HL-60/S4 treated with phorbol 12-myristate 13-acetate at 8.2 ng/mL for 4 days and 3 days (cell line): ENCODE measurements around the gene PHF2.

Experiments used
- in situ Hi-C: fragments of 300-500 bp; cut with MboI; formaldehyde crosslinking; loops from 2 replicates; pipeline ENCODE4 v1.15.0; 2022; ENCODE audit warnings: low sequenced_read_pairs

Gene PHF2

DNA sequence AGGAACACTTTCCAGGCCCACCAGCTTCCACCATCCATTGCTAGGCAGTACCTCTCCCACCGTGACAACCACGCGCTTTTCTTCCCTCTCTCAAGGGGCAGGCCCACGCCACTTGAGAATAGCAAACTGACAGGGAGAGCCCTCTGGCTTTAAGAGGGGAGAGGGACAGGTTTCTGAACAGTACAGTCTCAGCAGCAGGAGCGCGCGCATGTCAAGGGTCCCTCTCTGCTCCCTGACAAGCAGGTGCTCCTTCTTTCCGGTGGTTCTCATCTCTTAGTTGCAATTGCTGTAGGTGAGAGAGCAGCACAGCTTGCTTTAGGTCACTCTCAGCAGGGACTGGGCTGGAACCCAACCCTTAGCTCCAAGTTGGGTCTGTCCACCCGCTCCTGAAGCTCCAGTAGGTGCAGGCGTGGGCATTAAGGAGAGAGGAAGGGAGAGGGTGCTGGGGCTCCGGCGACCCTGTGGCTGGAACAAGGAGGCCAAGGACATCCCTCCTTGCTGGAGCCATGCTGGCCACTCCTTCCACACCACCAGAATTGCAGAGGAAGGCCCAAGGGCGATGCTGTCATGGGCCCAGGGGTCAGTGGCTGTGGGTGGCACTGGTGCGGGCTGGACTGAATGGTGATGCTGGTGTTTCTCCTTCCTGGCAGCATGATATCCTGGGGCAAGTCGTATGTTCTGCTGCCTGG, 9.0 kb upstream of the PHF2 start:
- in situ Hi-C loops: no loop called here

DNA sequence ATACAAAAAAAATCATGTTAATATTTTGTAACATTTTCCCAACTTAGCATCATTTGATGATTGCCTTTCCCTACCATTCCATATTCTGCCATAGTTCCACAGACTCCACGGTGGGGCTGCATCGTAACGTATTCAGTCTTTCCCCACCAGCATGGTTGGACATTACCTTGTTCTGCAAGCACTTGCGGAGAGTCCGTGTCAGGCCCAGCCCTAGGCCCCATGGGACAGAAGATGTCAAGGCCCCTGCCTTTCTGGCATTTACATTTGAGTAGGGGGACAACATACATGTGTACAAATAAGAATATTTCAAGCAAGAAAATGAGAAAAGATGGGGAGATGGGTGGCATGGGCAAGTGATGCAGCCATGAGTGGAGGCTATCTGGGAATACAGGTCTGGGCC, 8.2 kb upstream of the PHF2 start:
- in situ Hi-C loops: no loop called here

DNA sequence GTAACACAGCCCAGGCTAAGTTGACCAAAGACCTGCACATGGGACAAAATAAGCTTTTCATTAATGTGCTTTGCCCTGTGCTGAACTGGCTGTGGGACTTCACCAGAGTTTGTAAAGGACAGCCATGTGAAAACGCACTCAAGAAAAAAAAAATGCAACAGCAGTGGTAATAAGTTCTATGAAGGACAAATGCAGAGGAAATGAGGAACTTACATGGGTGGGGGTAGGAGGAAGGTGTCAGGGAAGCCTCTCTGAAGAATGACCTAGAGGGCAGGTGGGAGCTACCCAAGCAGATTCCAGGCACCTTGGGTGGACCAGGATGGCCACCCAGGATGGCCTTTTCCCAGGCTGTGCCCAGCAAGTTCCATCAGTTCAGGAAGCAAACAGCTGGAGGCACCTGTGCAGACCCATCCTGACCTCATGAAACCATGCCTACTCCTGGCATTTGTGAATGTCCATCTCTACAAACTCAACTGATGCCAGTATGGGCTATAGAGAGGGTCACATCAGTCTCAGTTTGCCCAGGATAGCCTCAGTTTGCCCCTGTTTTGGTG, 6.7 kb upstream of the PHF2 start:
- in situ Hi-C loops: no loop called here

DNA sequence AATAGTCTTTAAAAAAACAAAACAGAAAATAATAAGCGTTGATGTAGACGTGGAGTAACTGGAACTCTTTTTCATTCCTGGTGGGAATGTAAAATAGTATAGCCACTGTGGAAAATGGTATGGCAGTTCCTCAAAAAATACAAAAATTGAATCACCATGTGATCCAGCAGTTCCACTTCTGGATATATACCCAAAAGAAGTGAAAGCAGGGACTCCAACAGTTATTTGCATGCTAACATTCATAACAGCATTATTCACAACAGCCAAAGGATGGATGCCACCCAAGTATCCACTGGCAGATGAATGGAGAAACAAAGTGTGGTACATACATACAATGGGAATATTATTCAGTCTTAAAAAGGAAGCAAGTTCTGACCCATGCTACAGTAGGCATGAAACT, 4.2 kb upstream of the PHF2 start:
- in situ Hi-C loops: no loop called here

DNA sequence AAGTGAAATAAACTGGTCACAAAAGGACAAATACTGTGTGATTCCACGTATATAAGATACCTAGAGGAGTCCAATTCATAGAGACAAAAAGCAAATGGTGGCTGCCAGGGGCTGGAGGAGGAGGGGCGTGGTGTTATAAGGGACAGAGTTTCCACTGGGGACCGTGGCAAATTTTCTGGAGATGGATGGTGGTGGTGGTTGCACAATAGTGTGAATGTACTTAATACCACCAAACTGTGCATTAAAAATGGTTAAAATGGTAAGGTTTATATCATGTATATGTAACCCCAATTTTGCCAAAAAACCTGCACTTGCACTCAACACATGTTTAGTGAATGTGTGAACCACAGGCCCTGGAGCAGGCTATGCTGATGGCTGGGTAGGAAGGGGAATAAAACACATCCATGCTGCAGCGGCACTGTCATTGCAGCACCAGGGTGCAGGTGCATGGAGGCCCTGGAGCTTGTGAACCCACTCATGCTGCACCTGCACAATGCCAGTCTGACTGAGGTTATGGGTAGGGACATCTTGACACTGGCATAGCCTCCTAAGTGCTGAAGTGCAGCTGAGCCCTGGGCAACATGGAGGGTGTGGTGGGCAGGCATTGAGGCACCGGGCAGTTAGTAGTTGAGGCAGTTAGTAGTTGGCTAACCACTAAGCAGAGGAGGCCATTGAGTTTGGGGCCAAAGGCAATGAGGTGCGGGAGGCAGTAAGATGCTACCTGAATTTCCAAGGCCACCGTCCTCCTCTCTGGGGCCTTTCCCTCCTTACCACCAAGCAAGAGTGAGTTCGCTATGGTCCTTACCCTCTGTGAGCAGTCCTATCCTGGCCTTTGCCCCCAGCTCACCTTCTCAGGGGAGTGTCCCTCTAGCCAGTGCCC, 3.5 kb upstream of the PHF2 start:
- in situ Hi-C loops: no loop called here

DNA sequence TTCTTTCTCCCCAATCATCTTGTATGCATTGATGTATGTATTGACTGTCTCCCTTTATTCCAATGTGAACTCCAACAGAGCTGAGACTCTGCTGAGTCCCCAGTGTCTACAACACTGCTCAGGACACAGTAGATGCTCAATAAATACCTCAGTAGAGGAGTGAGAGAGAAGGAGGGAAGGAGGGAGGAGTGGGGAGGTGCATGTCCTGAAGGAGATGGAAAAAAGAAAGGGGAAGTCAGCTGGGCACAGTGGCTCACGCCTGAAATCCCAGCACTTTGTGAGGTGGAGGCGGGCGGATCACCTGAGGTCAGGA, 2.9 kb upstream of the PHF2 start:
- in situ Hi-C loops: no loop called here

DNA sequence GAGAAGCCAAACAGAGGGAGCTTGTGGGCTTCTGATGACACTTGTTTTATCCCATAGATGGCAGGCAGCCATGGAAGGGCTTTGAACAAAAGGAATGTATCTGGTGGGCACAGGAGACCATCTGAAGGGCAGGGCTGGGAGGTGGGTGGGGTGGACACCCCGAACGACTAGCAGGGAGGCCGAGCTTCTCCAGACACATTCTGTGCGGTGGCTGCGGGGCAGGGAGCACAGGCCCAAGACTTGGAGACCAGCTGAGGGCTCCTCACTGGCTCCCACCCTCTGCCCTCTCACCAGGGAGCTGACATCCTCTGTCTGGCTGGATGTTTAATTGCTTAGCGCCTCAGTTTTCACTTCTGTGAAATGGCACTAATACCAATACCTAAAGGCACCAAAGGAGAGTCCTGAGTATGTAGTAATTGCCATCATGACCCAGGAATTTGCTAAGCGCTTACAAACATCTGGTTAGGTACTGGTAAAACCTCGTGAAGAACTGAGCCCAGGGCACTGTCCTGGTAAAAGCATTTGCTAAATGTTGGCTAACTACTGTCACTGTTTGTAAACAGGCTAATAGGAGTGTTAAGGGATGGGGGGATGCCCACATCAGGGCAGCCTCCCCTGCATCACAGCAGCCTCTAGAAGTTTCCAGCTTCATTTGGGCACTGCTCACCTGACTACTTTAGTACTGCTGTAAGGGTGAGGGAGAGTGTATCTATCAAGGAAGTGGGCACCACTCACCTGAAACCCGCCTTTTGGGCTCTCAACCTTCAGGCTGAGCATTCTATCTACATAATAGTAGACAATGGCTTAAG, 2.1 kb upstream of the PHF2 start:
- in situ Hi-C loops: no loop called here

DNA sequence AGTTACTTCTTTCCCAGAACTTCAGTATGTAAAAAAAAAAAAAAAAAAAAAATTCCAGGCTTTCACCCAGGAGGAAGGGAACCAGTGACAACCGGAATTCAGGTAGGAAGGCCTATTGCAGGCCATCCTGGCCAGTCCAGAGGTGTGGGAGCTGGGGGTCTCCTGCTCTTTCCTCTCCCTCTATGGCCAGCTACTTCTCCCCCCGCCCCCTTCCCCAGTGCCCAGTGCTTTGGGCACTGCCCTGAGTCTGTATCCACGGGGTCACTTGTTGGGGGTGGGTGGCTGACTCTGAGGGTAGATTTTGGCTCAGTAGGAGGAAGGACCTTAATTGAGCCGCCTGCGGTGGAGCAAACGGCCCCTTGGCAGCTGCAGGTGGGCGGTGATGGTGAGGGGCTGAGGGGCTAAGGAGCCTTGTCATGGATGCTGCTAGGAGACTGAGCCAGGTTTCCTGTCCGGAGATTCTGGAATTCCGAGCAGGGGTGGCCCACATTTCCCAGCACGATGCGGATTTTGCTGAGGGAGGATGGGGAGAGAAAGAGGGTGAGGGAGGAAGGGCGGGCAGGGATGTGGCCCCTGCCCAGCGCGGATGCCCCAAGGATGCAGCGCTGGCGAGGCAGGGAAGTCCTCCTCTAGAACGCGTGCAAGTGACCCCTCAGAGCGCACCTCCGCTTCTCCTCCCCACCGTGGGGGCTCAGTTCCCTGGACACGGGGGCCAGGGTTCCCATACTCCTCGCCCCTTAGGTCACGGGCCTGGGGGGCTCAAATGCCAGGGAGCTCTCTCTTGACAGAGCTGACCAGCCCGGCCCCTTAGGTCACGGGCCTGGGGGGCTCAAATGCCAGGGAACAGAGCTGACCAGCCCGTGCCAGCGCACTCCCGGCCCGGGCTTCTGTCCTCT, 1.2 kb upstream of the PHF2 start:
- in situ Hi-C loops: no loop called here

DNA sequence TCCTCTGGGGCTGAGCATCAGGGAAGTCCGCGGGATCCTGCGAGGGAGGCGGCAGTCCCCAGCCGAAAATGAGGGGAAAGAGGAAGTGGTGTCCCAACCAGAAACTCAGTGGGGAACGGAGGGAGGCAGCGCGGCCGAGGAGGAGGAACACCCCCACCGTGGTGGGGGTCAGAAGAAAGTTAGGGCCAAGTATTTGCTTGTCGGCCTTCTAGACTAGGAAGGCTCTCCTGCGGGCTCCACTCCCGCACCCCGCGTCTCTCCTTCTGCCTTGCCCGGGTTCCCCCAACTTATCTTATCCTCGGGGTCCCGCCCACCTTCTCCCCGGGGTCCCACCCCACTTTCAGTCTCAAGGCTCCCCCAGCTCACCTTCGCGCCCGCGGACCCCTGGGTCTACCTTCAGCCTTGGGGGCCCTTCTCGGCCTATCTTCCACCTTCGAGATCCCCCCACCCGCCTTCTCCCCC, 557 bp upstream of the PHF2 start:
- in situ Hi-C loops: no loop called here

DNA sequence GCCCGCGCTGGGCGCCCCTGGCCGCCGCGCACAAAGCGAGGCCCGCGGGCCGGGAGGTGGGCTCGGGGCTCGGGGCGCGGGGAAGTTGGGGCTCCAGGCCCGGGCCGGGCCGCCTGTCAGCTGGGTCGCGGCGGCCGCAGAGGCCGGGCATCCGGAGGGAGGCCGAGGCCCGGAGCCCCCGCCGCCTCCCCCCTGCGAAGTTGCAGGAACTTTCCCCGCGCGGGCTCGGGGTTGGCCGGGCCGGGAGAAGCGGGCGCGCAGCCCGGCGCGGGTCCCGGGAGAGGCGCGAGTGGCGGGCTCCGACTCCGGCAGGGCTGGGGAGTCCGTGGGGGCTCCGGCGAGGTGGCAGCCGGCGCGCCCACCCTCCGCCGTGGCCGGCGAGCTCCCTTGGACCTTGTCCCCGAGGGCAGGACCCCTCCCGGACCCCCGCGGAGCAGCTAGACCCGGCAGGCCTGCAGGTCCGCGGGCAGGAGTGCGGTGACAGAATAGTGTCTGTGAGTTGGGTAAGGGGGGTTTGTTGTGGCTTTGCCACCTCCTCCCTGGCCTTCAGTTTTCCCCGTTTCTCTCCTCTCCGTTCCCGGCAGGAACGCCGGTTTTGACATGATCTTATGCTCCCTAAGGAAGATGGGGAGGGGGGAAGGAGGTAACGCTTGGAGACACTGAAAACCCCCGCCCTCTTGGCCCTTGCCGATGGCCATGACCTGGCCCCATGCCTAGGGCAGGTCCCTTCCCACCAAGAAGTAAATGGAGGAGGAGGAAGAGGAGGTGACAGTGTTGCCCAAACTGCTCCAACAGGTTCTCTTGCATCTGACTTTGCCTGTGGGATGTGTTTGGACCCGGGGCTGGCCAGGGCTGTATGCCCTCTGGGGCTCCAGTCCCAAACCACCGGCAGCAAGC, 942 bp downstream of the PHF2 start:
- in situ Hi-C loops: no loop called here

DNA sequence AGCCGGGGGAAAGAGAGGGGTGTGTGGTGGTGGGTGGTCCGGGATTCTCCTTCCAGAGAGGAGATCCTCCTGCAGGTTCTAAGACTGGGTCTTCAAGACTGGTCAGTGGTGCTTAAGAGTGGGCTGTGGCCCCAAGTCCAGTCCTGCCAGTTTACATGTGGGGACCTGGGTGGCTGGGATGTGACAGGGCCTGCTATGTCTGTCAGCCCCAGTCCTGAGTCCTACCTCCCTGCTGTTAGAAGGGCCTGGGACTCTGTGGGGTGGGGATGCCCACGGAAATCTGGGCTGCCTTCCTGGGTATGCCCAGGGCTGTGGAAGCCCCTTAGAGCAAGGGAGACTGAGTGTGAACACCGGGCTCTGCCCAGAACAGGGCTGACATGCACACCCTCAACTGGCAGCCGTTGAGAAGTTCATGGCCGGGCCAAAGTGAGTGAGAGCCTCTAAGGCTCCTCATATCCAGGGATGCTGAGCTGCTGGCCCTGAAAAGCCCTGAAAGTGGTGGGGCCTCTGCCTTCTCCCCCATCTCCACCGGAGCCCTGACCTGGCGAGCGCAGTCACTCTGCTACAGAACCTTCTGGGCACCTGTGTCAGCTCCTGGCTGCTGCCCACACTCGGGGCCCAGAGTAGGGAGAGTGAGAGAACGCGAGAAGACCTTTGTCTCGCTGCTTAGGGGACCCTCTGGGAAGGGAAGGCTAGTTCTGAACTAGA, 1.7 kb downstream of the PHF2 start:
- in situ Hi-C loops: no loop called here

DNA sequence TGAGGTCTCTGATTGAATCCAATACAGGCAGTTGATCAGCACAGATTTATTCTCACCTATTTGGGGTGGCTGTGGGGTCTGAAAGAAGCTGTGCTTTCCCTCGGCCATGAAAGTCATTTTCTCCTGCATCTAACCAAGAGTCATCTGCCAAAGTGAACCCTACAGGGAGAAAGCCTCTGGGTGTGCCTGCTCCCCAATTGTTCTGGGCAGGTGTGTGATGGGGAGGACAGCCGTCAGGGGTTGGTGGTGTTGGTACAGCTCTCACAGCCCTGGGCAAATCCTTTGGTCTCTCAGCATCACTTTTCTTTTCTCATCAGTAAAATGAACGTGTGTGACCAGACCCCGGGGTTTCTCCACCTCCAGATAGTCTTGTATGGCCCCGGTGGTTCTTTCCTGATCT, 2.5 kb downstream of the PHF2 start:
- in situ Hi-C loops: no loop called here

DNA sequence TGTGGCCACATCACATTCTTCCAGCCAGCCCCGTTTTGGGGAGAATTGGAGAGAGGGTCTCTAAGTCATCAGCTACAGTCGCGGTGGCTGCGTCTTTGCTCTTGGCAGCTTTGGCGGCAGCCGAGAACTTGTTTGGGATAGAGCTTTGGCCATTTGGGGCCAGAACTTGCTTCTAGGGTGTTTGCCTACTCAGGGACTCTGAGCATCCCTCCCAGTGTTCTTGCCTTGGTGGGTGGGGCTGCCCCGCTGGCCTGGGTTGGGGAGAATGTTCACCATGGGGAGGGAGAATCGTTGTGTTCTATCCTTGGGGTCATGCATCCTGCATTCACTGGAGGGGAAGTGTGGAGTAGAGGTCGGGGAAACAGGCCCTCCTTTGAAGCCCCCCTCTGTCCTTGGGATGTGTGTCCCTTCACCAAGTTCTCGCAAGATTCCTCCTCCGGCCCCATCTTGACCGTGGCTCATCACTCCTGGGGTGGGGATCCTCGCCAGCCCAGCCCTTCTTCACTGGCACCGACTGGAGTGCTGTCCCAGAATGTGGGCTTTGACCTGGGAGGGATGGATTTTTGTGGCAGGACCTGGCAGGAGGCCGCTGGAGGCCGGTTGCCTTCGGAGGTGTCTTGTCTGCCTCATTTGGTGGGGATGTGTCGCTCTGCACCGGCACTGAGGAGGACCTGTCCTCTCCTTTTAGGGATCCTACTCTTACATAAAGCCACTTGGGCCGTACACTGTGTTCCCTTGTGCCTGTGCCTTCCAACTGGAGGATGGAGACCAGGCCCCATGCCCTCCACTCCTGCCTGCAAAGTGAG, 3.5 kb downstream of the PHF2 start:
- in situ Hi-C loops: no loop called here

DNA sequence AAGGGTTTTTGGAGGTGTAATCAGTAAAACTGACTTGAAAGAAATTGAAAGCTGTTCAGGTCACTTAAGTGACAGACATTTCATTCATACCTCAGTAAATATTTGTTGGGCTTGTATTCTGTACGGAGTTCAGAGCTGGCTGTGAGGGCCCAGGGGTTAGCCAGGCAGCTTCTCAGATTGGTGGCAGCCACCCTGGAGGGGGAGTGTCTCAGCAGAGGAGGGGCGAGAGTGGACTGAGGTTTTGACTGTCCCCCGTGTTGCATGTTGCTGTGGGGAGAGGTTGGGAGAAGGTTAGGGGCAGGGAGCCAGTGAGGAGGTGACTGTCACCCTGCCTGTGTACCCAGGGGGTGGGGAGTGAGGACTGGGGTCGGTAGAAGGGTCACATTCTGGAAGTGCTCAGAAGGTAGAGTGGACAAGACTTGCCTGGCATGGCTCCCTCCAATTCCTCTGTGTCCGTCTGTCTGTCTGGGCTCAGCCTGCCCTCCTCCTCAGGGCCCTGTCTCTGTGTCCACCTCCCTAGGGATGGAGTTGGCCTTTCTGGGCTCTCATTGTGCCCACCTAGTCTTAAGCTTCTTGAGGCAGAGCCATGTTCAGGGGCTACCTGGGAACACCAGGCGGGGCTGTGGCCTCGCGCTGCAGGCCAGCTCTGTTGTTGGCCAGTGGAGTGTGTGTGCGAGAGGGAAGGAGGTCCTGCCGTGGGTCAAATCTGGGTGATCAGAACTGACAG, 4.4 kb downstream of the PHF2 start:
- in situ Hi-C loops: no loop called here

DNA sequence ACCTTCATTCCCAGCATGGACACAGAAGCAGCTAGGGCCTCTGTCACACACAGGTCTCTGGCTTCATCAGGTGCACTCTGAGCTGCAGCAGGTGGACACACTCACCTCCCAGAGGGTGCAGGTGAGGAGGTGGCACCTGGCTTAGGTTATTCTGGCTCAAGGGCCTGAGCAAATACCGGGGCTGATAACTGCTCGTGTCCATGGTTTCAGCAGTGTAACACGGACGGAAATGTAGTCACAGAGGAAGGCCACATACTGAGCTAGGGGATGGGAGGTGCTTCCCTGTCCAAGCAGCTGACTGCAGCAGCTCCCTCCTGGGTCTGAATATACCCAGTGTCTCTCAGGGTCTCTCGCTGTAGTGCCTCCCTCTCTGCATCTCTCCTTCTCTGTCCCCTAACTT, 5.7 kb downstream of the PHF2 start:
- in situ Hi-C loops: no loop called here

DNA sequence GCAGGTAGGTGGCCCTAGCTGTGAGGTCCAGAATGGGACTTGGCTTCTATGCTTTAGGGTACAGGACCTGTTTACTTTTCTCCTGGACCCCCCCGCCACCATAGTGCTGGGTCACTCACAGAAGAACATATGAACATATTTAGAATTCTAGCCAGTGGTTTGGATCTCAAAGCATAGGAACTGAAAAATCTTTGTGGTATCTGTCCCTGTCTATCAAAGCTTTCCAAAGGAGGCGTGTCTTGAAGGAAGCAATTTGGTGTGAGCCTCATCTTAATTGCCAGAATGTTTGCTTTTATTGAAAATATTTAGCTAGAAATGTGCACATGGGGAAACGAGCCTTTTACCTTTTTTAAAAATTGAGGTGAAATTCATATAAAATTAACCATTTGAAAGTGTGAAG, 6.2 kb downstream of the PHF2 start:
- in situ Hi-C loops: no loop called here

DNA sequence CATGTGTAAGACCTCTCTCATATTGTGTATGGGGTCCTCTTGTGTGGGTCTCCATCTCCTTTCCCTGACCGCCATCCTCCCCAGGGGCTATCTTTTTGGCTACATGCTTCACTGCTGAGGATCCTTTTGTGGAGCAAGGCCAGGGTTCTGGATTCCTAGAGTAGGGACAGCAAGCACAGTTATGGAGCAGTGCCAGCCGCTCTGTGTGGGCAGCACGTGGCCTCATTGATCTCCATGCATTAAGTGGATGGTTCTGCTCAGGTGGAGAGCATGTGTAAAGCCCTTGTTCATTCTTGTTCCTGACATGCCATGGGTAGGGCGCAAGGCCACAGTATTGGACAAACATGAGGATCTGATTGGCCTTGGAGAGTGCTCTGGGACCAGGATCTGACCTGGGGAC, 8.9 kb downstream of the PHF2 start:
- in situ Hi-C loops: no loop called here
